ENCODE data around the gene FBXL7. TPM values are rescaled to one million over a fixed set of nuclear protein-coding genes. Genes with fewer than 3 reads are reported as not detected.

Gene FBXL7
- total and polyA plus RNA-seq, 2 of the 8 experiments (the other 6 are each of a cell fraction or from before 2014, with no cell fraction given) = 17.7 to 17.8 TPM

GRCh38 chr5:15513911-15514310 lies 13.9 kb downstream of the FBXL7 start:
- TF ChIP-seq SUZ12 (IDR thresholded peaks at IDR 0.05; ENCODE audit: low read length) (no peak), SAP30 (IDR thresholded peaks at IDR 0.05; ENCODE audit: insufficient read depth, insufficient replicate concordance, low read length) (no peak), USF2 (IDR thresholded peaks at IDR 0.05; ENCODE audit: low read length) (no peak), RNF2 (IDR thresholded peaks at IDR 0.05; ENCODE audit: borderline replicate concordance, low read depth, low read length, missing control alignments, poor library complexity, severe bottlenecking) (no peak), YY1 (IDR thresholded peaks at IDR 0.05; ENCODE audit: low read depth, low read length) (no peak), SIRT6 (IDR thresholded peaks at IDR 0.05; ENCODE audit: low read length) (no peak), BCL11A (IDR thresholded peaks at IDR 0.05; ENCODE audit: low read depth in 2 of 2, low read length in 2 of 2) (no peak), JUND (IDR thresholded peaks at IDR 0.05; ENCODE audit: low read length) (no peak), KDM4A (IDR thresholded peaks at IDR 0.05; ENCODE audit: low read depth, low read length, severe bottlenecking) (no peak)
- H4K20me1 ChIP-seq (replicated peaks in 1 of 2; ENCODE audit: control insufficient read depth in 1 of 2, insufficient read depth in 2 of 2, low read length in 2 of 2) = peaks cover 0 to 1% of the 10 kb centered on the region in 2 experiments

More at GRCh38 chr5:15513911-15514310, 13.9 kb downstream of the FBXL7 start:
- Histone ChIP-seq H3K36me3 (ENCODE audit: control insufficient read depth in 2 of 4, insufficient read depth in 4 of 4, low read length in 3 of 4) (no peaks in the 10 kb centered on the region), H3K14ac (ENCODE audit: insufficient read length) (no peak overlapping the region), H3K9ac (replicated peaks in 1 of 4; ENCODE audit: extremely low read depth in 1 of 4, low read depth in 3 of 4, low read length in 3 of 4) (no peak overlapping the region), H2AK5ac (ENCODE audit: low read depth, low read length) (no peak overlapping the region), H3K9me3 (ENCODE audit: insufficient read depth in 2 of 2, low read depth in 1 of 2, low read length in 1 of 2) (no peaks in the 10 kb centered on the region), H2BK20ac (ENCODE audit: low read length) (no peak overlapping the region), H2BK5ac (ENCODE audit: low read depth, low read length) (no peak overlapping the region), H3K79me2 (ENCODE audit: control insufficient read depth in 1 of 2, insufficient read depth in 2 of 2, low read length in 2 of 2) (peaks cover 0 to 55% of the 10 kb centered on the region in 2 experiments; a peak in 2 of 4 replicates), H3K23me2 (ENCODE audit: low read depth, low read length) (no peaks in the 10 kb centered on the region), H3K4me1 (replicated peaks in 1 of 4; ENCODE audit: control insufficient read depth in 3 of 4, insufficient read depth in 4 of 4, low read length in 3 of 4) (peaks cover 0 to 2% (median 0%) of the 10 kb centered on the region in 4 experiments; a peak in 3 of 7 replicates), H2BK120ac (replicated peaks; ENCODE audit: low read depth, low read length) (no peak overlapping the region), H3K4me2 (ENCODE audit: insufficient read depth in 1 of 2, low read depth in 2 of 2, low read length in 2 of 2) (no peak overlapping the region), H3K4ac (replicated peaks; ENCODE audit: insufficient read length, low read depth, low read length) (no peak overlapping the region), H3K23ac (ENCODE audit: insufficient read length) (no peak overlapping the region), H4K8ac (ENCODE audit: extremely low read depth, insufficient read depth, low read length) (no peak overlapping the region), H3K56ac (replicated peaks; ENCODE audit: insufficient read length, low read depth, low read length) (no peak overlapping the region), H3K79me1 (ENCODE audit: low read depth, low read length) (no peaks in the 10 kb centered on the region; the same call in 1 of the 2 replicates), H3K27me3 (replicated peaks in 1 of 4; ENCODE audit: control insufficient read depth in 3 of 4, extremely low read depth in 1 of 4, insufficient read depth in 3 of 4, low read length in 3 of 4) (no peaks in the 10 kb centered on the region), H2AFZ (ENCODE audit: low read length) (no peak overlapping the region), H2BK12ac (ENCODE audit: low read depth, low read length) (no peak overlapping the region), H4K5ac (ENCODE audit: insufficient read length, low read depth, low read length) (no peak overlapping the region), H3K4me3 (ENCODE audit: extremely low read depth in 1 of 4, insufficient read depth in 2 of 4, low read depth in 3 of 4, low read length in 4 of 4) (no peak overlapping the region), H4K91ac (replicated peaks; ENCODE audit: insufficient read length, low read length) (no peak overlapping the region), H3K18ac (ENCODE audit: extremely low read depth, low read length) (no peak overlapping the region), H3K27ac (ENCODE audit: low read depth, low read length) (no peak overlapping the region), H2BK15ac (ENCODE audit: low read length) (no peak overlapping the region)
- DNase-seq (ENCODE audit: low read depth in 1 of 2, low spot score in 2 of 2) = no peak
- POLR2A ChIA-PET (ENCODE audit: partially characterized antibody) = no interaction called here
- CTCF ChIA-PET (ENCODE audit: partially characterized antibody) = interaction anchor here (1.3 to 1.7 kb wide), 2 partner anchors 9 to 86 kb away, joined by 3 to 4 read pairs; no protein-coding TSS in a partner anchor
- FAIRE-seq = no peak

Measured in H1 (cell line).